HepG2 (cell line): ENCODE results near the gene MYO18A. TPM values are rescaled to one million over a fixed set of nuclear protein-coding genes. Genes with fewer than 3 reads are reported as not detected.
A peak's percentile ranks its signal among the peaks of the same experiment; 100 is the strongest.

Experiments
- ATRX ChIP-seq: sonication (generic); formaldehyde crosslinking; IDR thresholded peaks from 2 replicates; pipeline ENCODE4 v1.4.0; 2020; ENCODE audit warnings: missing genetic modification reagents, borderline replicate concordance
- GABPB1 ChIP-seq: IDR thresholded peaks from 2 replicates; pipeline ENCODE4 v1.6.1; 2016; ENCODE audit warnings: mild to moderate bottlenecking, missing genetic modification reagents, moderate library complexity, missing compliant biosample characterization
- MTERF4 ChIP-seq: sonication (generic); formaldehyde crosslinking; IDR thresholded peaks from 2 replicates; pipeline ENCODE4 v1.8.0; 2023; ENCODE audit warnings: mild to moderate bottlenecking, missing genetic modification reagents
- MZF1 ChIP-seq: sonication (generic); formaldehyde crosslinking; IDR thresholded peaks from 2 replicates; pipeline ENCODE4 v1.8.1; 2023; ENCODE audit warnings: mild to moderate bottlenecking, missing genetic modification reagents, borderline replicate concordance
- NFYB ChIP-seq: sonication (generic); formaldehyde crosslinking; IDR thresholded peaks from 2 replicates; pipeline ENCODE4 v1.4.0; 2020; ENCODE audit warnings: missing genetic modification reagents
- RFX5 ChIP-seq: IDR thresholded peaks from 2 replicates; pipeline ENCODE4 v1.6.1; 2011; ENCODE audit warnings: low read depth, low read length, improper control_type of control experiment
- THAP8 ChIP-seq: sonication (generic); formaldehyde crosslinking; IDR thresholded peaks from 2 replicates; pipeline ENCODE4 v1.5.1; 2020; ENCODE audit warnings: missing genetic modification reagents, mild to moderate bottlenecking, borderline replicate concordance
- ZBTB38 ChIP-seq: sonication (generic); formaldehyde crosslinking; IDR thresholded peaks from 2 replicates; pipeline ENCODE4 v1.5.1; 2020; ENCODE audit warnings: mild to moderate bottlenecking, missing genetic modification reagents
- ZNF280B ChIP-seq: sonication (generic); formaldehyde crosslinking; IDR thresholded peaks from 2 replicates; pipeline ENCODE4 v1.5.0; 2020; ENCODE audit warnings: missing genetic modification reagents, mild to moderate bottlenecking, borderline replicate concordance
- ZNF7 ChIP-seq: IDR thresholded peaks from 2 replicates; pipeline ENCODE4 v1.6.1; 2016; ENCODE audit warnings: missing biosample characterization, missing genetic modification reagents
- ZNF713 ChIP-seq: sonication (generic); formaldehyde crosslinking; IDR thresholded peaks from 2 replicates; pipeline ENCODE4 v1.4.0; 2020; ENCODE audit warnings: mild to moderate bottlenecking, missing genetic modification reagents
- ZNF740 ChIP-seq: sonication (generic); formaldehyde crosslinking; IDR thresholded peaks from 2 replicates; pipeline ENCODE4 v1.4.0; 2020; ENCODE audit warnings: missing genetic modification reagents
- ZNF781 ChIP-seq: sonication (generic); formaldehyde crosslinking; IDR thresholded peaks from 2 replicates; pipeline ENCODE4 v1.5.1; 2020; ENCODE audit warnings: borderline replicate concordance, mild to moderate bottlenecking, missing genetic modification reagents; ENCODE audit errors: not compliant biosample characterization
- ZNF782 ChIP-seq: sonication (generic); formaldehyde crosslinking; IDR thresholded peaks from 2 replicates; pipeline ENCODE4 v1.4.0; 2020; ENCODE audit warnings: missing genetic modification reagents, mild to moderate bottlenecking, borderline replicate concordance
- polyA plus RNA-seq, 8 experiments: library from polyadenylated mRNA; depleted of rRNA in 3 of 8; stranded (reverse) in 7 of 8; unstranded in 1 of 8; fragments of >200 nt; fragmentation: Illumina TruSeq in 4 of 8; extraction: Trizol in 4 of 8; gene quantifications; 2 replicates each; pipeline versions ENCODE4 v1.2.1 to v1.2.3, GENCODE V29; 2011 to 2016; ENCODE audit warnings: low read depth in 4 of 8, missing spikeins in 1 of 8, mixed read lengths in 1 of 8; ENCODE audit not compliant: insufficient read depth in 1 of 8
- total RNA-seq, 5 experiments: library from RNA; depleted of rRNA; stranded (reverse); fragments of >200 nt; fragmentation: Illumina TruSeq; extraction: Trizol; gene quantifications; 2 replicates each; pipeline ENCODE4 v1.2.3, GENCODE V29; 2016; ENCODE audit warnings: low read depth in 1 of 5
- TF ChIP-seq, protein P1 (sequence below): sonication (generic); formaldehyde crosslinking; IDR thresholded peaks from 2 replicates; pipeline ENCODE4 v1.8.0; 2022; ENCODE audit warnings: mild to moderate bottlenecking, missing genetic modification reagents
- TF ChIP-seq, protein P2 (sequence below): sonication (generic); formaldehyde crosslinking; IDR thresholded peaks from 2 replicates; pipeline ENCODE4 v1.9.0; 2021; ENCODE audit warnings: mild to moderate bottlenecking, missing genetic modification reagents

Gene MYO18A
- total and polyA plus RNA-seq, 2 of the 13 experiments (the other 11 are each of a cell fraction or from before 2014, with no cell fraction given), result 16.8 to 24.8 TPM

GRCh38 chr17:29148790-29149430 is 31.3 kb downstream of the MYO18A start (continued):
- TF ChIP-seq ZNF280B (CRISPR knock-in tag) (no peak), THAP8 (CRISPR knock-in tag) (no peak), NFYB (CRISPR knock-in tag) (0 out of 2 replicates have a peak, but pooled peaks have one; percentile 28), ZNF713 (CRISPR knock-in tag) (0 out of 2 replicates have a peak, but pooled peaks have one; percentile 47), ZNF781 (peak; percentile 36), ZNF7 (CRISPR knock-in tag) (no peak), MTERF4 (CRISPR knock-in tag) (no peak), ATRX (no peak), ZNF782 (CRISPR knock-in tag) (no peak), GABPB1 (peak; percentile 75), MZF1 (CRISPR knock-in tag) (no peak), RFX5 (0 out of 2 replicates have a peak, but pooled peaks have one; percentile 24), ZNF740 (CRISPR knock-in tag) (no peak), ZBTB38 (CRISPR knock-in tag) (peak; percentile 54; the same call in 1 of the 2 replicates)
- TF ChIP-seq, protein P1, sequence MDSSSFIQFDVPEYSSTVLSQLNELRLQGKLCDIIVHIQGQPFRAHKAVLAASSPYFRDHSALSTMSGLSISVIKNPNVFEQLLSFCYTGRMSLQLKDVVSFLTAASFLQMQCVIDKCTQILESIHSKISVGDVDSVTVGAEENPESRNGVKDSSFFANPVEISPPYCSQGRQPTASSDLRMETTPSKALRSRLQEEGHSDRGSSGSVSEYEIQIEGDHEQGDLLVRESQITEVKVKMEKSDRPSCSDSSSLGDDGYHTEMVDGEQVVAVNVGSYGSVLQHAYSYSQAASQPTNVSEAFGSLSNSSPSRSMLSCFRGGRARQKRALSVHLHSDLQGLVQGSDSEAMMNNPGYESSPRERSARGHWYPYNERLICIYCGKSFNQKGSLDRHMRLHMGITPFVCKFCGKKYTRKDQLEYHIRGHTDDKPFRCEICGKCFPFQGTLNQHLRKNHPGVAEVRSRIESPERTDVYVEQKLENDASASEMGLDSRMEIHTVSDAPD (CRISPR knock-in tag), result no peak
- TF ChIP-seq, protein P2, sequence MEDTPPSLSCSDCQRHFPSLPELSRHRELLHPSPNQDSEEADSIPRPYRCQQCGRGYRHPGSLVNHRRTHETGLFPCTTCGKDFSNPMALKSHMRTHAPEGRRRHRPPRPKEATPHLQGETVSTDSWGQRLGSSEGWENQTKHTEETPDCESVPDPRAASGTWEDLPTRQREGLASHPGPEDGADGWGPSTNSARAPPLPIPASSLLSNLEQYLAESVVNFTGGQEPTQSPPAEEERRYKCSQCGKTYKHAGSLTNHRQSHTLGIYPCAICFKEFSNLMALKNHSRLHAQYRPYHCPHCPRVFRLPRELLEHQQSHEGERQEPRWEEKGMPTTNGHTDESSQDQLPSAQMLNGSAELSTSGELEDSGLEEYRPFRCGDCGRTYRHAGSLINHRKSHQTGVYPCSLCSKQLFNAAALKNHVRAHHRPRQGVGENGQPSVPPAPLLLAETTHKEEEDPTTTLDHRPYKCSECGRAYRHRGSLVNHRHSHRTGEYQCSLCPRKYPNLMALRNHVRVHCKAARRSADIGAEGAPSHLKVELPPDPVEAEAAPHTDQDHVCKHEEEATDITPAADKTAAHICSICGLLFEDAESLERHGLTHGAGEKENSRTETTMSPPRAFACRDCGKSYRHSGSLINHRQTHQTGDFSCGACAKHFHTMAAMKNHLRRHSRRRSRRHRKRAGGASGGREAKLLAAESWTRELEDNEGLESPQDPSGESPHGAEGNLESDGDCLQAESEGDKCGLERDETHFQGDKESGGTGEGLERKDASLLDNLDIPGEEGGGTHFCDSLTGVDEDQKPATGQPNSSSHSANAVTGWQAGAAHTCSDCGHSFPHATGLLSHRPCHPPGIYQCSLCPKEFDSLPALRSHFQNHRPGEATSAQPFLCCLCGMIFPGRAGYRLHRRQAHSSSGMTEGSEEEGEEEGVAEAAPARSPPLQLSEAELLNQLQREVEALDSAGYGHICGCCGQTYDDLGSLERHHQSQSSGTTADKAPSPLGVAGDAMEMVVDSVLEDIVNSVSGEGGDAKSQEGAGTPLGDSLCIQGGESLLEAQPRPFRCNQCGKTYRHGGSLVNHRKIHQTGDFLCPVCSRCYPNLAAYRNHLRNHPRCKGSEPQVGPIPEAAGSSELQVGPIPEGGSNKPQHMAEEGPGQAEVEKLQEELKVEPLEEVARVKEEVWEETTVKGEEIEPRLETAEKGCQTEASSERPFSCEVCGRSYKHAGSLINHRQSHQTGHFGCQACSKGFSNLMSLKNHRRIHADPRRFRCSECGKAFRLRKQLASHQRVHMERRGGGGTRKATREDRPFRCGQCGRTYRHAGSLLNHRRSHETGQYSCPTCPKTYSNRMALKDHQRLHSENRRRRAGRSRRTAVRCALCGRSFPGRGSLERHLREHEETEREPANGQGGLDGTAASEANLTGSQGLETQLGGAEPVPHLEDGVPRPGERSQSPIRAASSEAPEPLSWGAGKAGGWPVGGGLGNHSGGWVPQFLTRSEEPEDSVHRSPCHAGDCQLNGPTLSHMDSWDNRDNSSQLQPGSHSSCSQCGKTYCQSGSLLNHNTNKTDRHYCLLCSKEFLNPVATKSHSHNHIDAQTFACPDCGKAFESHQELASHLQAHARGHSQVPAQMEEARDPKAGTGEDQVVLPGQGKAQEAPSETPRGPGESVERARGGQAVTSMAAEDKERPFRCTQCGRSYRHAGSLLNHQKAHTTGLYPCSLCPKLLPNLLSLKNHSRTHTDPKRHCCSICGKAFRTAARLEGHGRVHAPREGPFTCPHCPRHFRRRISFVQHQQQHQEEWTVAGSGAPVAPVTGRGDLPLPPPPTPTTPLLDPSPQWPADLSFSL (CRISPR knock-in tag), result 0 out of 2 replicates have a peak, but pooled peaks have one; percentile 14
